NCI-H187 (cell line): Measurements from ENCODE around the gene ANO3.

Experiments used
- DNase-seq, 2 experiments: peaks; one replicate each; lab custom pipeline; 2025; lab: John Stamatoyannopoulos, UW

The ANO3 gene

GRCh38 chr11:26710489-26710888, 378.6 kb downstream of the ANO3 start:
- no peak for DNase-seq

DNA sequence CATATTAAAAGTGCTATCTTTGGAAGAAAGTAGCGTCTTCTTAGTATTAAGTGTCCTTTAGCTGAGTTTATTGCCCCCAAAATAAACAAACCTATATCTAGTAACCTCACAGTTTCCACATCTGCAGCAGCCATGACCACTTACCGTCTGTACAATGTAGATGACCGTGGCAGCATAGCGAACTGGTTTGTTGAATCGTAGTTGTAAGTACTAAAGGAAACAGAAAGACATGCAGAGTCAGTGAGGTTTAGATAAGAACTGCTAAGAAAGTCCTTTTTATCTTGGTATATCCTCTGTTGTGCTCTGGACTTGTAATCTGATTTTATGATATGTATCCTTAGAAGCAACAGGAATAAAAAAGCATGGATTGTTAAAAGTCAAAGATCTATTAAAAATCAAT, 380.6 kb downstream of the ANO3 start:
- no peak for DNase-seq
